ENCODE data around the gene L1CAM. TPM values are rescaled to one million over a fixed set of nuclear protein-coding genes. Genes with fewer than 3 reads are reported as not detected.

Gene L1CAM
- total RNA-seq, 1 donor from 2014 or later = 11.0 TPM

DNA sequence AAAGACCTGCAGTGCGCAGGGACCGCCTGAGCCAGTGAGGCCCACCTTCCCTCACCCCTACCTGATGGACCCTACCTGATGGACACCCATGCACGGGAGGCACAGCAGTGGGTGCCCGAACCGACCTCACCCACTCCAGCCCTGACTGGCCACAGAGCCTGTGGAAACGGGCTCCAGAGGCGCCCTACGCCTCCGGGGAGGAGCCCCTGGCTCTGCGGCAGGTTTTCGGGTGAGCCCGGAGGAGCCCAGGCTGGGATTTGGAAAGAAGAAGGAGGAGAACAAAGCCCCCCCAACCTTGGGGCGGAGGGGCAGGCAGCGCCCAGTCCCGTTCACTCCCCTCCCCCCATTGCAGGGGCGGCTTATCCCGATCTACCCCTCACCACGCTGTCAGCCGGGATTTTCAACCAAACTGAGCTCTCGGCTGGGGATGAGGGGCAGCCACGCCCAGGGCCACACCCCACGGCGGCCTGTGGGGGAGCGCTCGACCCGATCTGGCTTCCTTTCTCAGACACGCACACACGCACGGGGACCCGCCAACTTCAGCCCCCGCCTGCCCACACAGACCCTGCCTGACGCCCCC, 675 bp downstream of the L1CAM start:
- CTCF ChIA-PET = no interaction called here
- TF ChIP-seq, protein P1, sequence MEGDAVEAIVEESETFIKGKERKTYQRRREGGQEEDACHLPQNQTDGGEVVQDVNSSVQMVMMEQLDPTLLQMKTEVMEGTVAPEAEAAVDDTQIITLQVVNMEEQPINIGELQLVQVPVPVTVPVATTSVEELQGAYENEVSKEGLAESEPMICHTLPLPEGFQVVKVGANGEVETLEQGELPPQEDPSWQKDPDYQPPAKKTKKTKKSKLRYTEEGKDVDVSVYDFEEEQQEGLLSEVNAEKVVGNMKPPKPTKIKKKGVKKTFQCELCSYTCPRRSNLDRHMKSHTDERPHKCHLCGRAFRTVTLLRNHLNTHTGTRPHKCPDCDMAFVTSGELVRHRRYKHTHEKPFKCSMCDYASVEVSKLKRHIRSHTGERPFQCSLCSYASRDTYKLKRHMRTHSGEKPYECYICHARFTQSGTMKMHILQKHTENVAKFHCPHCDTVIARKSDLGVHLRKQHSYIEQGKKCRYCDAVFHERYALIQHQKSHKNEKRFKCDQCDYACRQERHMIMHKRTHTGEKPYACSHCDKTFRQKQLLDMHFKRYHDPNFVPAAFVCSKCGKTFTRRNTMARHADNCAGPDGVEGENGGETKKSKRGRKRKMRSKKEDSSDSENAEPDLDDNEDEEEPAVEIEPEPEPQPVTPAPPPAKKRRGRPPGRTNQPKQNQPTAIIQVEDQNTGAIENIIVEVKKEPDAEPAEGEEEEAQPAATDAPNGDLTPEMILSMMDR (IDR thresholded peaks at IDR 0.05) = no peak
- no peaks in the 10 kb centered on the region for H3K27me3 Mint-ChIP-seq
- no peaks in the 10 kb centered on the region for H3K9me3 Mint-ChIP-seq
- no peak for DNase-seq
- H3K4me1 Mint-ChIP-seq = peaks cover 29% of the 10 kb centered on the region
- peak overlapping the region; percentile 65 for H3K4me3 Mint-ChIP-seq
- H3K36me3 Mint-ChIP-seq (ENCODE audit: low read depth) = no peaks in the 10 kb centered on the region
- H3K27ac Mint-ChIP-seq = peak overlapping the region; percentile 35
- ATAC-seq (ENCODE audit: low read depth) = peak; percentile 20
- POLR2A ChIA-PET = interaction anchor here (1.0 kb wide), 1 partner anchor 42 kb away, joined by 3 read pairs; no protein-coding TSS in a partner anchor
- intact Hi-C loops (cut with micrococcal nuclease) = loop anchor here (5.0 kb wide), 1 partner anchor 62 kb away; no protein-coding TSS in a partner anchor

DNA sequence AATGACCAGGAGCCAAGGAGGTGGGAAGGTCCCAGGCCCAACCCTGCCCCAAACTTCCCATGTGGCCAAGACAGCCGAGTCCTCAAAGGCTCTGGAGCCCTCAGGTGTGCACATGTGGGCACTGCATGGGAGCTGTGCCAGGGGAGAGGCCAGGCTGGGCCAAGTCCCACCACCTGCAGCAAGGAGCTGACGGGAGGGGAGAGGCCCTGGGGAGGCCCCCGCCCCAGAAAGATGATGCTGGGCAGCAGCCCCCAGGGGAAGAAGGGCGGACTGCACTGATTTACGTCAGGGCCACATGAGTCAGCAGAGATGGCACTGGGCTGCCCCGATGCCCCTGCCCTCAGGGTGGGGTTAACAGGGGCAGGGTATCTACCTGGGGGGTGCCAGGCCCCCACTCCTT, 1.4 kb downstream of the L1CAM start:
- peak overlapping the region; percentile 44 for H3K4me3 Mint-ChIP-seq
- DNase-seq (no peak), ATAC-seq (ENCODE audit: low read depth) (no peak)
- CTCF ChIA-PET = no interaction called here
- no peaks in the 10 kb centered on the region for H3K9me3 Mint-ChIP-seq
- intact Hi-C loops (cut with micrococcal nuclease) = no loop called here
- POLR2A ChIA-PET = interaction anchor here (1.0 kb wide), 1 partner anchor 42 kb away, joined by 3 read pairs; no protein-coding TSS in a partner anchor
- no peaks in the 10 kb centered on the region for H3K36me3 Mint-ChIP-seq (ENCODE audit: low read depth)
- no peak overlapping the region for H3K27ac Mint-ChIP-seq
- H3K27me3 Mint-ChIP-seq = no peaks in the 10 kb centered on the region
- TF ChIP-seq, protein P1 (IDR thresholded peaks at IDR 0.05) = no peak
- peaks cover 29% of the 10 kb centered on the region for H3K4me1 Mint-ChIP-seq

DNA sequence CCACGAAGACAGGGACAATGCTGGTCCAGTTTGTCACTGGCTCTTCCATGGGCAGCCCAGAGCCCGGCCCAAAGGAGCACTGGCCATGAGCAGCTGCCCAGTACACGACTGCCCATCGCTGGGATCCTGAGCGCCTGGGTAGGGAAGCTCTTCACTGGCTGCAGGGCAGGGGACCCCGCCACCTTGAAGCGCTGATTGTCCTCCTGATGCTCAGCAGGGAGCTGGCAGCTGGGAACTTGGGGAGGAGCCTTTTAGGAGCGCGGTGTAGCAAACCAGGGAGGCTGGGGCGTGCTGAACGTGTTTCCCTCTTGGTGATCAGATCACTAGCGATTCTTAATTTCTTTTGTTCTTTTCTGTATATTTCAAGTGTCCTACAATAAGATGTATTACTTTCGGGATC, 1.8 kb downstream of the L1CAM start:
- Mint-ChIP-seq H3K4me3 (peak overlapping the region; percentile 24), H3K36me3 (ENCODE audit: low read depth) (no peaks in the 10 kb centered on the region), H3K9me3 (no peaks in the 10 kb centered on the region), H3K27ac (no peak overlapping the region), H3K27me3 (peaks cover 1% of the 10 kb centered on the region), H3K4me1 (peaks cover 29% of the 10 kb centered on the region)
- ChIA-PET CTCF (no interaction called here), POLR2A (no interaction called here)
- TF ChIP-seq, protein P1 (IDR thresholded peaks at IDR 0.05) = no peak
- intact Hi-C loops (cut with micrococcal nuclease) = no loop called here
- DNase-seq (no peak), ATAC-seq (ENCODE audit: low read depth) (no peak)

DNA sequence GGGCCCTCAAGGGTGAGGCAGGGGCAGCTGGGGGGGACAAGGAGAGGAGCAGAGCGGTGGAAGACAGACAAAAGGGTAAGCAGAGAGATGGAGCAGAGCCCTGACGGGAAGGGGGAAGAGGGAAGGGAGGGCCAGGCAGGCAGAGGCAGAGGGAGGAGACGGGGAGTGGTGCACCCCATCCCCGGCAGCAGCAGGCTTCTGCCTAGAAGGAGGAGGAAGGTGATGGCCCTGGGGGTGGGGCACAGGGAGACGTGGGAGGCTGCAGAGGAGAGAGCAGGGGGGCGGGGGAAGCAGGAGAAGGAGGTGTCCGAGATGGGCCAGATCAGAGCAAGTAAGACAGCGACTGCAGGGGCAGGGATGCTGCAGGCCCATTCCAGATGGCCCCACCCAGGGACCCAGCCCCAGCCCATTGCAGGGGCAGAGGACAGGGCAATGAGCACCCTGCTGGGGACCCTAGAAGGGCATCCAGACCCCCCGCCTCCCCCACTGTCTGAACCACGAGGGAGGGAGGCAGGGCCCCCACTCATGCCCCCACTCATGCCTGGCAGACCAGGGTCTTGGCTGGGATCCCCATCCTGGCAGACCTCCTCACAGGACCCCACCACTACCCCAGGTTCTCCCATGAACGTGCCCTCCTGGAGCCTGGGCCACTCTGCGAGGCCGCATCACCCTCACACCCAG, 2.7 kb downstream of the L1CAM start:
- Mint-ChIP-seq H3K9me3 (no peaks in the 10 kb centered on the region), H3K4me1 (peaks cover 27% of the 10 kb centered on the region), H3K4me3 (no peak overlapping the region), H3K36me3 (ENCODE audit: low read depth) (no peaks in the 10 kb centered on the region), H3K27me3 (peaks cover 8% of the 10 kb centered on the region), H3K27ac (no peak overlapping the region)
- DNase-seq (no peak), ATAC-seq (ENCODE audit: low read depth) (no peak)
- POLR2A ChIA-PET = no interaction called here
- CTCF ChIA-PET = no interaction called here
- TF ChIP-seq, protein P1 (IDR thresholded peaks at IDR 0.05) = no peak
- intact Hi-C loops (cut with micrococcal nuclease) = no loop called here

DNA sequence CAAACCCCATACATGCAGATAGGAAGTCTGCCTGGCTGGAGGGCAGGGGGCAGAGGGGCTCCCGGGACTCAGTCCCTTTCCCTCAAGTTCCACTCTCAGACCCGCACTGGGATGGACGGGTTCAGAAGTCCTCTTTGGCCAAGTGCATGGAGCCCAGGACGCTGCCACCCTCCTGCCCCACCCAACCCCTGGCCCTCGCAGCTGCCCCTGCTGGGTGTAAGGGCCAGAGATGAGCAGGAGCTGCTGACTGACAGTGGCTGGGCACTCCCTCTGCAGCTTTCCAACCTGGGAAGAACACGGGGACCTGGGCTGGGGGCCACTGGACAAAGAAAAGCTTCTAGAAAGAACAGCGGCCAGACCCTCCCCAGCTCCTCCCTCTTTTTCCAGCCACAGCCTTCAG, 3.4 kb downstream of the L1CAM start:
- peaks cover 10% of the 10 kb centered on the region for H3K27me3 Mint-ChIP-seq
- no peak overlapping the region for H3K4me3 Mint-ChIP-seq
- no peak overlapping the region for H3K27ac Mint-ChIP-seq
- ChIA-PET CTCF (no interaction called here), POLR2A (no interaction called here)
- no peaks in the 10 kb centered on the region for H3K9me3 Mint-ChIP-seq
- intact Hi-C loops (cut with micrococcal nuclease) = no loop called here
- DNase-seq = no peak
- no peak for ATAC-seq (ENCODE audit: low read depth)
- peaks cover 24% of the 10 kb centered on the region for H3K4me1 Mint-ChIP-seq
- H3K36me3 Mint-ChIP-seq (ENCODE audit: low read depth) = no peaks in the 10 kb centered on the region
- TF ChIP-seq, protein P1 (IDR thresholded peaks at IDR 0.05) = no peak
